Airway epithelial cell (primary cell): ENCODE measurements around the gene IFNE. TPM values are rescaled to one million over a fixed set of nuclear protein-coding genes. Genes with fewer than 3 reads are reported as not detected.

ENCODE experiments used
- total RNA-seq: library from RNA; depleted of rRNA; stranded (reverse); fragments of >200 nt; gene quantifications from 2 replicates; pipeline ENCODE4 v1.2.3, GENCODE V29; 2015

The IFNE gene
- 2.9 and 3.5 TPM in 2 replicates for total RNA-seq

GRCh38 chr9:21482213-21482612 is at the start of gene IFNE:
IFNE (minus strand) TSS chr9:21482313; CDS start chr9:21481694, 619 bp downstream.

GRCh38 chr9:21440139-21440538 is 42.0 kb downstream of the IFNE start, which contains the start of gene IFNA1:
IFNA1 (plus strand) TSS chr9:21440439; CDS start chr9:21440508, 69 bp downstream.

Other genes with a start within 250 kb of the IFNE start
- gene IFNA14, start 242.3 kb downstream of the IFNE start, total RNA-seq, result not detected in 2 replicates
- not detected in 2 replicates for gene IFNA5, start 177.0 kb downstream of the IFNE start, total RNA-seq
- 15.2 and 17.8 TPM in 2 replicates for gene KLHL9, start 146.9 kb downstream of the IFNE start, total RNA-seq
- not detected in 2 replicates for gene IFNA6, start 131.4 kb downstream of the IFNE start, total RNA-seq
- not detected in 2 replicates for gene IFNA13, start 114.3 kb downstream of the IFNE start, total RNA-seq
- not detected in 2 replicates for gene IFNA2, start 96.9 kb downstream of the IFNE start, total RNA-seq
- not detected in 2 replicates for gene IFNA8, start 73.2 kb downstream of the IFNE start, total RNA-seq
- not detected in 2 replicates for gene IFNA1, start 41.9 kb downstream of the IFNE start, total RNA-seq